ENCODE measurements around the gene UBE2D3. TPM values are rescaled to one million over a fixed set of nuclear protein-coding genes. Genes with fewer than 3 reads are reported as not detected.

Gene UBE2D3
- total RNA-seq, 1 donor from 2014 or later = 370 TPM

DNA sequence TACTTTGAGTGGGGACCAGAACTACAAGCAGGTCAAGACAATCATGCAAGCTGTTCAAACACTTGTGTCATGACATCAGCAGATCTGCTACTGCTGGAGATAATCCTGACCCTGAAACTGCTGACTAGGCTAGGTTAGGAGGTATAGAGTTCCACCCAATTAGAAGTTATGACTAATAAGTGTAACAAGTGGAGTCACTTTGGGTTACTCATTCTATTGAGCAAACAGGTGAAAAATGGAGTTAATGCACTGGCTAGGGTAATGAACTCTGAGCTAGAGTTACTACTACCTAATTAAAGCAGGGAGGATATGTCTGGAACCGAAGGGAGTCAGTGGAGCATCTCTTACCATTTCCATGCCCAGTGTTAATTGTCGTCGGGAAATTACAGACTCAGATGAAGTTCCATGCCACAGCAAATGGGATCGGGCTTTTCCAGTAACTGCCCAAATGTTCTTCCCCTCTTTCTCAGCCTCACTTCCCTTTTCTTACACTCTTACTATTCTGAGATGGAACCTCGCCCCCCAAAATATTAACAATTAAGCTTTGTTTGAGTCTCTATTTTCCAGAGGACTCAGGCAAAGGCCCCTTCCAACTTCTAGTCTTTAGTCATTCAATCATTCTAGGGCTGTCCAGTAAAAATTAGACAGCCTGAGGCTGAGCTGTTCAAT, 46.7 kb downstream of the UBE2D3 start:
- TF ChIP-seq, protein P1, sequence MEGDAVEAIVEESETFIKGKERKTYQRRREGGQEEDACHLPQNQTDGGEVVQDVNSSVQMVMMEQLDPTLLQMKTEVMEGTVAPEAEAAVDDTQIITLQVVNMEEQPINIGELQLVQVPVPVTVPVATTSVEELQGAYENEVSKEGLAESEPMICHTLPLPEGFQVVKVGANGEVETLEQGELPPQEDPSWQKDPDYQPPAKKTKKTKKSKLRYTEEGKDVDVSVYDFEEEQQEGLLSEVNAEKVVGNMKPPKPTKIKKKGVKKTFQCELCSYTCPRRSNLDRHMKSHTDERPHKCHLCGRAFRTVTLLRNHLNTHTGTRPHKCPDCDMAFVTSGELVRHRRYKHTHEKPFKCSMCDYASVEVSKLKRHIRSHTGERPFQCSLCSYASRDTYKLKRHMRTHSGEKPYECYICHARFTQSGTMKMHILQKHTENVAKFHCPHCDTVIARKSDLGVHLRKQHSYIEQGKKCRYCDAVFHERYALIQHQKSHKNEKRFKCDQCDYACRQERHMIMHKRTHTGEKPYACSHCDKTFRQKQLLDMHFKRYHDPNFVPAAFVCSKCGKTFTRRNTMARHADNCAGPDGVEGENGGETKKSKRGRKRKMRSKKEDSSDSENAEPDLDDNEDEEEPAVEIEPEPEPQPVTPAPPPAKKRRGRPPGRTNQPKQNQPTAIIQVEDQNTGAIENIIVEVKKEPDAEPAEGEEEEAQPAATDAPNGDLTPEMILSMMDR (IDR thresholded peaks at IDR 0.05; ENCODE audit: unreplicated experiment) = no peak
- DNase-seq (ENCODE audit: low spot score) = no peak

DNA sequence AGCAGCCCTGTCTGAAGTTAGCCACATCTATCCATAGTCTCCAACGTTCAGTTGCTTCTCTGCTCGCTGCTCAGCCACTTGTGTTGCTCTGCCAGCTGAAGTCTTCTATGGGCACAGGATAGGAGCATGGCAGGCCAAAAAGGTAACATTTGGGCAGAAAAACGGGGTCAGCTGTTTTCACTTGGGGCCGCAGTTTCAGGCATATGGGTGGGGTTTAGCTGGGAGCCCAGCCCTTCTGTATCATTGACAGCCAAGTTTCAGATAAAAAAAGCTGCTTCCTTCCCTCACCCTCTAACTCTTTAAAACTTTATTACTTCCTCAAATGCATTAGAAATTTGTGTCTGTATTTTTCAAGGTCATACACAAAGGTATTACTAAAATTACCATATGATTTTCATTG, 48.1 kb downstream of the UBE2D3 start:
- H3K4me3 Mint-ChIP-seq (ENCODE audit: unreplicated experiment) = no peak overlapping the region
- no peak for DNase-seq (ENCODE audit: low spot score)
- no peaks in the 10 kb centered on the region for H3K27me3 Mint-ChIP-seq (ENCODE audit: unreplicated experiment)
- no peaks in the 10 kb centered on the region for H3K9me3 Mint-ChIP-seq (ENCODE audit: unreplicated experiment)
- H3K4me1 Mint-ChIP-seq (ENCODE audit: unreplicated experiment) = no peaks in the 10 kb centered on the region
- no peak overlapping the region for H3K27ac Mint-ChIP-seq (ENCODE audit: unreplicated experiment)
- TF ChIP-seq, protein P1 (IDR thresholded peaks at IDR 0.05; ENCODE audit: unreplicated experiment) = no peak
- no peaks in the 10 kb centered on the region for H3K36me3 Mint-ChIP-seq (ENCODE audit: low read depth, unreplicated experiment)

More for the DNA sequence above, 46.7 kb downstream of the UBE2D3 start:
- H3K9me3 Mint-ChIP-seq (ENCODE audit: unreplicated experiment) = no peaks in the 10 kb centered on the region
- no peaks in the 10 kb centered on the region for H3K36me3 Mint-ChIP-seq (ENCODE audit: low read depth, unreplicated experiment)
- no peak overlapping the region for H3K4me3 Mint-ChIP-seq (ENCODE audit: unreplicated experiment)
- H3K27ac Mint-ChIP-seq (ENCODE audit: unreplicated experiment) = no peak overlapping the region
- no peaks in the 10 kb centered on the region for H3K4me1 Mint-ChIP-seq (ENCODE audit: unreplicated experiment)
- H3K27me3 Mint-ChIP-seq (ENCODE audit: unreplicated experiment) = no peaks in the 10 kb centered on the region

DNA sequence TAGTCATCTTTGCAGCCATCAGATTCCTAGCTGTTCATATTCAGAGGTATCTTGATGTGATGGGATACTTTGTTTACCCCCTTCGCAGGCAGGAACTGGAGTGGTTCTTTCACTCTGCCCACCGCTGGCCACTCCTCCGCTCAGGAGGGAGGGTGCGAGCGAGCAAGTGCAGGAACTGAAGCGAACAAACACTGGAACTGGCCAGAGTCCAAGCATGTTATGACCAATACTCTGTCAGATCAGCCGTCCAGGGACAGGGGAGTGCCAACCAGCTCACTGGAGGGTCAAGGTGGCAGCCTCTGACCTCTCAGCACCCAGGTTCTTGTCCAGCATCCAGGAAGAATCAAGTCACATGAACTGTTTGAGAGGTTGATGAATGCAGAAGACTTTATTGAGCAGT, 48.6 kb downstream of the UBE2D3 start:
- no peaks in the 10 kb centered on the region for H3K36me3 Mint-ChIP-seq (ENCODE audit: low read depth, unreplicated experiment)
- H3K4me1 Mint-ChIP-seq (ENCODE audit: unreplicated experiment) = no peaks in the 10 kb centered on the region
- no peaks in the 10 kb centered on the region for H3K9me3 Mint-ChIP-seq (ENCODE audit: unreplicated experiment)
- no peaks in the 10 kb centered on the region for H3K27me3 Mint-ChIP-seq (ENCODE audit: unreplicated experiment)
- DNase-seq (ENCODE audit: low spot score) = no peak
- no peak overlapping the region for H3K4me3 Mint-ChIP-seq (ENCODE audit: unreplicated experiment)
- TF ChIP-seq, protein P1 (IDR thresholded peaks at IDR 0.05; ENCODE audit: unreplicated experiment) = no peak
- H3K27ac Mint-ChIP-seq (ENCODE audit: unreplicated experiment) = no peak overlapping the region

DNA sequence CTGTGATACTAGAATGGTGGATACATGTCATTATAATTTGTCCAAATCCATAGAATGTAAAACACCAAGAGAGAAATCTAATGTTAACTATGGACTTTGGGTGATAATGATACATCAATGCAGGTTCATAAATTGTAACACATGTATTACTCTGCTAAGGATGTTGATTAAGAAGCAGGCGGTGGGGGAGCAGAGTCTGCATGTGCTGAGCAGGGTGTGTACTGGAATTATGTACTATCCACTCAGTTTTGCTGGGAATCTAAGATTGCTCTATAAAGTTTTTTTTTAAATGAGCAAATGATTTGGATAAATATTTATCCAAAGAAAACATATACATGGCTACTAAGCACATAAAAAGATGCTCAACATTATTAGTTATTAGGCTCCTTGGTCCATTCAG, 51.5 kb downstream of the UBE2D3 start:
- H3K36me3 Mint-ChIP-seq (ENCODE audit: low read depth, unreplicated experiment) = no peaks in the 10 kb centered on the region
- no peak for DNase-seq (ENCODE audit: low spot score)
- TF ChIP-seq, protein P1 (IDR thresholded peaks at IDR 0.05; ENCODE audit: unreplicated experiment) = no peak
- no peaks in the 10 kb centered on the region for H3K9me3 Mint-ChIP-seq (ENCODE audit: unreplicated experiment)
- H3K4me3 Mint-ChIP-seq (ENCODE audit: unreplicated experiment) = no peak overlapping the region
- no peaks in the 10 kb centered on the region for H3K27me3 Mint-ChIP-seq (ENCODE audit: unreplicated experiment)
- H3K4me1 Mint-ChIP-seq (ENCODE audit: unreplicated experiment) = no peaks in the 10 kb centered on the region
- H3K27ac Mint-ChIP-seq (ENCODE audit: unreplicated experiment) = no peak overlapping the region

DNA sequence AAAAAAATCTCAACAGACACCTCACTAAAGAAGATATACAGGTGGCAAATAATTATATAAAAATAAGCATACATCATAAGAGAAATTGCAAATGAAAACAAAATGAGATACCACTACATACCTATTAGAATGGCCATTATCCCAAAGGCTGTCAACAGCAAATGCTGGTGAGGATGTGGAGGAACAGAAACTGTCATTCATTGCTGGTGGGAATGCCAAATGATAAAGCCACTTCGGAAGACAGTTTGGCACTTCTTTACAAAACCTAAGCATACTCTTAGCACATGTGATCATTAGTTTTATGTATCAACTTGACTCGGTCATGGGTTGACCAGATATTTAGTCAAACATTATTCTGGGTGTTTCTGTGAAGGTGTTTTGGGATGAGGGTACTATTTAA, 53.1 kb downstream of the UBE2D3 start:
- DNase-seq (ENCODE audit: low spot score) = no peak
- TF ChIP-seq, protein P1 (IDR thresholded peaks at IDR 0.05; ENCODE audit: unreplicated experiment) = no peak
- Mint-ChIP-seq H3K27me3 (ENCODE audit: unreplicated experiment) (no peaks in the 10 kb centered on the region), H3K36me3 (ENCODE audit: low read depth, unreplicated experiment) (no peaks in the 10 kb centered on the region), H3K4me3 (ENCODE audit: unreplicated experiment) (no peak overlapping the region), H3K27ac (ENCODE audit: unreplicated experiment) (no peak overlapping the region), H3K4me1 (ENCODE audit: unreplicated experiment) (no peaks in the 10 kb centered on the region), H3K9me3 (ENCODE audit: unreplicated experiment) (no peaks in the 10 kb centered on the region)

Data from endothelial cell (in vitro differentiated cells).